ENCODE results near the gene IQGAP3. TPM values are rescaled to one million over a fixed set of nuclear protein-coding genes. Genes with fewer than 3 reads are reported as not detected.
A peak's percentile ranks its signal among the peaks of the same experiment; 100 is the strongest.

Gene IQGAP3
- total RNA-seq, 1 donor from 2014 or later: 1.7 TPM

DNA sequence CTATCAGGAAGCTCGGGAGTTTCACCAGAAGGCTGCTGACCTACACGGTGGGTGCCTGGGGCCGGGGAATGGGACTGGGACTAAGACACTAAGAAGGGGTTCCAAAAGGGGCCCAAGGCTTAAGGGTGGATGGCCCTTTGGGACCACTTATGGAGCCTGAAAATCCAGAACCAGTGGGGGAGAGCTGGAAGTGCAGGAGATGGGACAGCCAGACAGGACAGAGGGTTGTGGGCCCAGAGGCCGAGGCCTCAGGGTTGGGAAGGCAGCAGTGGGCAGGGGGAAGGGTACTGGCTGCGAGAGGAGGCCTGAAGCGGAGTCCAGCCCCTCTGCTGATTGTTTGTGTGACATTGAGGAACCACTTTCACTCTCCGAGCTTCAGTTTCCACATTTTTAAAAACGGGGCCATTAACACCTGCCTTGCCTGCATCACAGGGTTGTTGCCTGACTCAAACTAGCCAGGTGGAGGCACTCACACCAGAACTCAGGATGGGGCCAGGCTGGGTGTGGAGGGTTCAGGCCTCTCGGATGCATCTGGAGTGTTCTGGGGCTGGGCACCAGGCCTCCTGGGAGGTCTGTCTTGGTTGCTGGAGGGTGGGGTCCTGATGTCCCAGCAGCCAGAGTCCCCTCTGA is 10.1 kb upstream of the IQGAP3 start:
- intact Hi-C loops (cut with DNase I): no loop called here

DNA sequence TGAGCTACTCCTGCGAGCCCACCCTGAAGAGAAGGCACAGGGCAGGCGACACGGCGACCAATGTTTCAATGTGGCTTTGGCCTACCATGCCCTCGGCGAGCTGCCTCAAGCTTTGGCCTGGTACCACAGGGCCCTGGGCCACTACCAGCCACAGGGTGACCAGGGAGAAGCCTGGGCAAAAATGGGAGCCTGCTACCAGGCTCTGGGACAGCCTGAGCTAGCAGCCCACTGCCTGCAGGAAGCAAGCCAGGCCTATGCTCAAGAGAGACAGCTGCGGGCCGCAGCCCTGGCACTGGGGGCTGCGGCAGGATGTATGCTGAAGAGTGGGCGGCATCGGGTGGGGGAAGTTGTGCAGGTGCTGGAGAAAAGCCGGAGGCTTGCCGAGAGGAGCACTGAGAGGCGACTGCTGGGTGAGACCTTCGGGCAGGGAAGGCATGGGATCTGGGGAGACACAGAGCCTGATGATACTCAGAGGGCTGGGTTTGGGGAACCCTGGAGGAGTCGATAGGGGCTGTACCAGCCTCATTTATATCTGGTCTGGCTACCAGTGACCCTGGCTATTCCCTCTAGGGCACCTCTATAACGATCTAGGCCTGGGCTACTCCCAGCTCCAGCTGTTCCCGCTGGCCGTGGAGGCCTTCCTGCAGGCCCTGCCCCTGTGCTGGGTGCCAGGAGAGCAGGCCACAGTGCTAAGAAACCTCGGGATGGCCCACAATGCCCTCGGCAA is 9.5 kb upstream of the IQGAP3 start:
- intact Hi-C loops (cut with DNase I): no loop called here

More for the DNA sequence above, 10.1 kb upstream of the IQGAP3 start:
- H3K9me3 ChIP-seq: no peaks in the 10 kb centered on the region
- DNase-seq (no peak), ATAC-seq (no peak)
- H3K27ac ChIP-seq: no peak overlapping the region
- no peaks in the 10 kb centered on the region for H3K4me1 ChIP-seq
- H3K27me3 ChIP-seq (ENCODE audit: low read depth): no peaks in the 10 kb centered on the region
- TF ChIP-seq, protein P1, sequence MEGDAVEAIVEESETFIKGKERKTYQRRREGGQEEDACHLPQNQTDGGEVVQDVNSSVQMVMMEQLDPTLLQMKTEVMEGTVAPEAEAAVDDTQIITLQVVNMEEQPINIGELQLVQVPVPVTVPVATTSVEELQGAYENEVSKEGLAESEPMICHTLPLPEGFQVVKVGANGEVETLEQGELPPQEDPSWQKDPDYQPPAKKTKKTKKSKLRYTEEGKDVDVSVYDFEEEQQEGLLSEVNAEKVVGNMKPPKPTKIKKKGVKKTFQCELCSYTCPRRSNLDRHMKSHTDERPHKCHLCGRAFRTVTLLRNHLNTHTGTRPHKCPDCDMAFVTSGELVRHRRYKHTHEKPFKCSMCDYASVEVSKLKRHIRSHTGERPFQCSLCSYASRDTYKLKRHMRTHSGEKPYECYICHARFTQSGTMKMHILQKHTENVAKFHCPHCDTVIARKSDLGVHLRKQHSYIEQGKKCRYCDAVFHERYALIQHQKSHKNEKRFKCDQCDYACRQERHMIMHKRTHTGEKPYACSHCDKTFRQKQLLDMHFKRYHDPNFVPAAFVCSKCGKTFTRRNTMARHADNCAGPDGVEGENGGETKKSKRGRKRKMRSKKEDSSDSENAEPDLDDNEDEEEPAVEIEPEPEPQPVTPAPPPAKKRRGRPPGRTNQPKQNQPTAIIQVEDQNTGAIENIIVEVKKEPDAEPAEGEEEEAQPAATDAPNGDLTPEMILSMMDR (IDR thresholded peaks at IDR 0.05): no peak
- H3K4me3 ChIP-seq: no peak overlapping the region
- no peaks in the 10 kb centered on the region for H3K36me3 ChIP-seq

DNA sequence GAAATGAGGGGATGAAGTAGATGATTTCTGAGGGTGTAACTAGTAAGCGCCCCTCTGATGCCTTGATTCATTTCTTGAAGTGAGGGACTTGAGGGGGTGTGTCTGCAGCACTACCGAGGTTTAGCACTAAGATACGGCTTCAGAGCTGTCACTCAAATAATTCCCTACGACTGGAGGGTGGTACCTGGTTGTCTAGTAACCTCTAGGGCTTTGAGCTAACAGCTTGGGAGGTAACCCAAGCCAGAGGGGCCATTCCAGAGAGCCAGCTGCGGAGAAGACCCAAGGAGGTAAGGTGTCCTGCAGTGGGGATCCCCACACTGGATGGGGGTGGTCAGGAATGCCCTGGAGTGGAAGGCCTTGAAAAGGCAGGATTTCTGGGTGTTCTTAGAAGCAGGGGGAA is 7.1 kb upstream of the IQGAP3 start, which contains the start of gene TTC24:
TTC24 (plus strand) TSS at position 252 of the 400 bp plus-strand sequence. CDS start 1,642 bp downstream, outside the sequence.
- Histone ChIP-seq H3K27ac (no peak within 1 kb of the TSS), H3K36me3 (no peaks in the 10 kb centered on the region), H3K4me3 (no peak within 1 kb of the TSS), H3K4me1 (no peaks in the 10 kb centered on the region), H3K27me3 (ENCODE audit: low read depth) (no peaks in the 10 kb centered on the region), H3K9me3 (no peaks in the 10 kb centered on the region)
- intact Hi-C loops (cut with DNase I): no loop called here
- ATAC-seq: no peak
- TF ChIP-seq, protein P1 (IDR thresholded peaks at IDR 0.05): no peak
- no peak for DNase-seq

More for the DNA sequence above, 9.5 kb upstream of the IQGAP3 start:
- DNase-seq (no peak), ATAC-seq (no peak)
- no peak overlapping the region for H3K27ac ChIP-seq
- H3K4me1 ChIP-seq: no peaks in the 10 kb centered on the region
- H3K36me3 ChIP-seq: no peaks in the 10 kb centered on the region
- no peaks in the 10 kb centered on the region for H3K9me3 ChIP-seq
- no peak overlapping the region for H3K4me3 ChIP-seq
- H3K27me3 ChIP-seq (ENCODE audit: low read depth): no peaks in the 10 kb centered on the region
- TF ChIP-seq, protein P1 (IDR thresholded peaks at IDR 0.05): no peak

DNA sequence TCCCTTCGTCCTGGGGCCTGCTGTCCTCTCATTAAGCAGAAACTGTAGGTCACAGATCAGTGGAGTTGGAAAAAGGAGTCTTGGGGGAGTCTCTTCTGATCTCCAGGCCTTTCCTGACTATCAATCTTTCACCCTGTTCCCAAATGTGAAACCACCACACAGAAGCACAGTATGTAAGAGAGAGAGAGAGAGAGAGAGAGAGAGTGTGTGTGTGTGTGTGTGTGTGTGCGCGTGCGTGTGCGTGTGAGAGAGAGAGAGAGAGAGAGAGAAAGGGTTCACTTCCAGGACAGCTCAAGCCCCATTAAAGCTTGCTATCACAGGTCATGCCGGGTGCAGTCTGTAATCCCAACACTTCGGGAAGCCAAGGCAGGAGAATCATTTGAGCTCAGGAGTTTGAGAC is 5.7 kb upstream of the IQGAP3 start:
- DNase-seq: no peak
- Histone ChIP-seq H3K4me3 (no peak overlapping the region), H3K36me3 (no peaks in the 10 kb centered on the region), H3K9me3 (no peaks in the 10 kb centered on the region), H3K27me3 (ENCODE audit: low read depth) (no peaks in the 10 kb centered on the region), H3K4me1 (no peaks in the 10 kb centered on the region), H3K27ac (no peak overlapping the region)
- no peak for ATAC-seq
- TF ChIP-seq, protein P1 (IDR thresholded peaks at IDR 0.05): no peak
- intact Hi-C loops (cut with DNase I): no loop called here

DNA sequence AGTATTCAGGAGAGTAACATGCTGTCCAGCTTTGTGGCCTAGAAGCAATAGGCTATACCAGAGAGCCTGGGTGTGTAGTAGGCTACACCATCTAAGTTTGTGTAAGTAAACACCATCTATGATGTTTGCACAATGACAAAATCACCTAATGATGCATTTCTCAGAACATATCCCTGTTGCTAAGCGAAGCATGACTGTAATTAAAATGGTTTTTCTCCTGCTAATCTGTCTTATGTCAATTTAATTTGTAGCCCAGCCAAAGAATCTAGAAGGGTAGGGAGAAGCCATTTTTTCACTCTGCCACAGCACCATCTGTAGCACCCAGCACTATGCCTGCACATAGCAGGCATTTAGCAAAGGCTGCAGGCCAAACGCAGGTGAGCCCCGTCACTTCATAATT is 5.2 kb upstream of the IQGAP3 start:
- DNase-seq: no peak
- Histone ChIP-seq H3K9me3 (no peaks in the 10 kb centered on the region), H3K4me1 (peaks cover 3% of the 10 kb centered on the region), H3K27ac (no peak overlapping the region), H3K4me3 (no peak overlapping the region), H3K27me3 (ENCODE audit: low read depth) (no peaks in the 10 kb centered on the region), H3K36me3 (no peaks in the 10 kb centered on the region)
- intact Hi-C loops (cut with DNase I): no loop called here
- TF ChIP-seq, protein P1 (IDR thresholded peaks at IDR 0.05): no peak
- peak in 1 of 2 donors; percentile 13 for ATAC-seq
